PFSK-1 (cell line): ENCODE data around the gene HCN2.

Experiments
- FOXP2 ChIP-seq: optimal IDR thresholded peaks from 2 replicates; pipeline ENCODE3; 2011; ENCODE audit warnings: borderline replicate concordance, control low read depth, inconsistent platforms; ENCODE audit not compliant: insufficient read depth; ENCODE audit errors: extremely low read length, extremely low read depth
- POLR2AphosphoS5 ChIP-seq: IDR thresholded peaks from 2 replicates; pipeline ENCODE4 v1.6.1; 2012; ENCODE audit warnings: low read depth, mild to moderate bottlenecking, control low read depth, low read length, moderate library complexity
- SIN3A ChIP-seq: IDR thresholded peaks from 2 replicates; pipeline ENCODE4 v1.6.1; 2012; ENCODE audit warnings: mild to moderate bottlenecking, low read length, moderate library complexity, borderline replicate concordance; ENCODE audit not compliant: insufficient read depth
- TAF1 ChIP-seq: IDR thresholded peaks from 2 replicates; pipeline ENCODE4 v1.6.1; 2012; ENCODE audit warnings: low read length, control low read depth, borderline replicate concordance; ENCODE audit not compliant: insufficient read depth
- TF ChIP-seq, protein P1 (sequence below), 2 experiments: IDR thresholded peaks; 2 replicates each; pipeline versions ENCODE4 v1.6.1 to v1.8.0; 2011 to 2012; ENCODE audit warnings: low read depth in 2 of 2, low read length in 2 of 2, control low read depth in 1 of 2, inconsistent platforms in 1 of 2, mild to moderate bottlenecking in 1 of 2, moderate library complexity in 1 of 2; ENCODE audit not compliant: insufficient read depth in 1 of 2

The HCN2 gene

DNA sequence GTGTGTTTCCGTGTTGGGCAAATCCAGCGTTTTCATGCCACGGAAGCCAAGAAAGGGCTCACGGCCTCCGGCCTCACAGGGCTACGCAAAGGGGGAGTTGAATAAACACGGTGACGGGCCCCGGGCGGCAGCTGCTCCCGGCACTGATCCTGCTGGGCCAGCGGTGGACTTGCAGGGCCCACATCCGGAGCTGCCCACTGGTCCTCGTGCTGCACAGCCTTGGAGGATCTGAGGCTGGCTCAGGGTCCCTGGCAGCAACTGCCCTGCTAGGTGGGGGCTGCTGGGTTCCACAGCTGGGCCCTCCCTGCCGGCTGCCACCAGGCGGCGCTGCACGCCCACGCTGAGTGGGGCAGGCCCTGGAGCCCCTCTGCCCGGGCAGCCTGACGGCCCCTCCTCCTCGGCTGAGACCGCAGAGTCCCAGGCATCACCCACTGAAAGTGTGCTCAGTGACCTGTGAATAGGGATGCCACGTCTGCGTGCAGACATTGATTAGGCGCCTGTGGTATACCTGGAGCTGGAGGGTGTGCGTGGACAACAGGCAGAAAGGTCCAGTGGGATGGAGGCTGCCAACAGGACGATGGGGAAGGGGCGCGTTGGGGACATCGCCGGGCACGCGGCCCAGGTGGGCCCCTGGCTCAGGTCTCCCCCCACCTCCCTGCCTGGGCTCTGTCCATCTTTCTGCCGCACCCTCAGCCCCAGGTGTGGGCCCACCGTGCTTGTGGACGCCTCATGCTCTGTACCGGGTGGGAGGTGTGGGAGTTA lies 5.3 kb upstream of the HCN2 start:
- TF ChIP-seq FOXP2, result peak; percentile 77
- no peak for TF ChIP-seq SIN3A
- peak; percentile 58 for TF ChIP-seq POLR2AphosphoS5

DNA sequence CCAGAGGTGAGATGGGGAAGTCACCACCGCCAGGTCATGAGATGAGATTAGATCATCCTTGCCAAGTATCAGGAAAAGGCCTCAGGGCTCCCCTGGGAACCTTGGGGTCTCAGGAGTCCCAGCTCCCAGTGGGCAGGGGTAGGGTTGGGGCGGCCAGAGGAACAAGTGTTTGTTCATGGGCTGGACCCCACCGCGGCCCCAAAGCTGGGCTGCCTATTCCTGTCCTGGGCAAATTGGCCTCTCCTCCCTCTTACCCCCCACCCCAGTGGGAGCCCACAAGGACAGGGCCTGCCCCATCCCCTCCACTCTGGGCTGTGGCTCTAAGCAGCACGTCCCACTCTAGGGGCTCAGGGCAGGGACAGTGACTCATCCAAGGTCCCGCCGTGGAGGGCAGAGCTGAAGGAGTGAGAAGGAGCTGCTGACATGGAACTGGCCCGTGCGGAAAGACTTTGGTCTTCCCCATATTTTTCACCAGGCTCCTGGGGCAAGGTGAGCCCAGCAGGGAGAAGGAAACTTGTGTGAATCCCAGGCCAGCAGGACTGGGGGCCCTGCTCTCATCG lies 4.0 kb upstream of the HCN2 start:
- no peak for TF ChIP-seq FOXP2
- TF ChIP-seq POLR2AphosphoS5, result no peak
- TF ChIP-seq, protein P1, sequence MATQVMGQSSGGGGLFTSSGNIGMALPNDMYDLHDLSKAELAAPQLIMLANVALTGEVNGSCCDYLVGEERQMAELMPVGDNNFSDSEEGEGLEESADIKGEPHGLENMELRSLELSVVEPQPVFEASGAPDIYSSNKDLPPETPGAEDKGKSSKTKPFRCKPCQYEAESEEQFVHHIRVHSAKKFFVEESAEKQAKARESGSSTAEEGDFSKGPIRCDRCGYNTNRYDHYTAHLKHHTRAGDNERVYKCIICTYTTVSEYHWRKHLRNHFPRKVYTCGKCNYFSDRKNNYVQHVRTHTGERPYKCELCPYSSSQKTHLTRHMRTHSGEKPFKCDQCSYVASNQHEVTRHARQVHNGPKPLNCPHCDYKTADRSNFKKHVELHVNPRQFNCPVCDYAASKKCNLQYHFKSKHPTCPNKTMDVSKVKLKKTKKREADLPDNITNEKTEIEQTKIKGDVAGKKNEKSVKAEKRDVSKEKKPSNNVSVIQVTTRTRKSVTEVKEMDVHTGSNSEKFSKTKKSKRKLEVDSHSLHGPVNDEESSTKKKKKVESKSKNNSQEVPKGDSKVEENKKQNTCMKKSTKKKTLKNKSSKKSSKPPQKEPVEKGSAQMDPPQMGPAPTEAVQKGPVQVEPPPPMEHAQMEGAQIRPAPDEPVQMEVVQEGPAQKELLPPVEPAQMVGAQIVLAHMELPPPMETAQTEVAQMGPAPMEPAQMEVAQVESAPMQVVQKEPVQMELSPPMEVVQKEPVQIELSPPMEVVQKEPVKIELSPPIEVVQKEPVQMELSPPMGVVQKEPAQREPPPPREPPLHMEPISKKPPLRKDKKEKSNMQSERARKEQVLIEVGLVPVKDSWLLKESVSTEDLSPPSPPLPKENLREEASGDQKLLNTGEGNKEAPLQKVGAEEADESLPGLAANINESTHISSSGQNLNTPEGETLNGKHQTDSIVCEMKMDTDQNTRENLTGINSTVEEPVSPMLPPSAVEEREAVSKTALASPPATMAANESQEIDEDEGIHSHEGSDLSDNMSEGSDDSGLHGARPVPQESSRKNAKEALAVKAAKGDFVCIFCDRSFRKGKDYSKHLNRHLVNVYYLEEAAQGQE (IDR thresholded peaks at IDR 0.05; ENCODE audit: insufficient read depth in 1 of 2, low read depth in 2 of 2, low read length in 2 of 2), result no peak
- TF ChIP-seq TAF1, result no peak
- no peak for TF ChIP-seq SIN3A

DNA sequence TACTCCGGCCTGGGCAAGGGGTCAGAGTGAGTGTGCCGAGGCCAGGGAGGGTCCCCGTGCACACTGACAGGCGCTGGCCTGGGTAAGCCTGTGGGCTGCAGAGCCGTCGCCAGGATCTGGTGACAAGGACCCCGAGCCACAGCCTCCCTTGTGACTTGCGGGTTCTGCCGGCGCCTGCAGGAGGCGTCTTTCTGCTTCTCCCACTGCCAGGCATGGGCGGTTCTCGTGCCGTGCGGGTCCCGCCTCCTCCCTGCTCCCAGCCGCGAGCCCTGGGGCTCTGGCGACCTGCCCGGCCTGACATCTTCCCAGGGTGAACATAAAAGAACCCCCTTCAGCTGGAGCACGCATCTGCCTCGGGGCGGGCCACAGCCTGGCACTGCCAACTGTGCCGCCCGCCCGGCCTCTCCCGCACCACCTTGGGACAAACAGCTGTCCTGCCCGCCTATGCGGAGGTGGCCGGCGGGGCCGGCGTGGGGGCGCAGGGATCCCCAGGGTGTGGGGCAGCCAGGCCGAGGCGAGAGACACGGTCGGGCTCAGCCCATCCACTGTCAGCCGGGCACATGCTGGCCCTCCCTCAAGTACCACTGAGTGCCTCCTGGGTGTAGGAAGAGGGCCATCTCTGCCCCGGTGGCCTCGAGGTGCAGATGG lies 1.5 kb upstream of the HCN2 start:
- TF ChIP-seq POLR2AphosphoS5, result no peak
- peak; percentile 39 for TF ChIP-seq FOXP2

DNA sequence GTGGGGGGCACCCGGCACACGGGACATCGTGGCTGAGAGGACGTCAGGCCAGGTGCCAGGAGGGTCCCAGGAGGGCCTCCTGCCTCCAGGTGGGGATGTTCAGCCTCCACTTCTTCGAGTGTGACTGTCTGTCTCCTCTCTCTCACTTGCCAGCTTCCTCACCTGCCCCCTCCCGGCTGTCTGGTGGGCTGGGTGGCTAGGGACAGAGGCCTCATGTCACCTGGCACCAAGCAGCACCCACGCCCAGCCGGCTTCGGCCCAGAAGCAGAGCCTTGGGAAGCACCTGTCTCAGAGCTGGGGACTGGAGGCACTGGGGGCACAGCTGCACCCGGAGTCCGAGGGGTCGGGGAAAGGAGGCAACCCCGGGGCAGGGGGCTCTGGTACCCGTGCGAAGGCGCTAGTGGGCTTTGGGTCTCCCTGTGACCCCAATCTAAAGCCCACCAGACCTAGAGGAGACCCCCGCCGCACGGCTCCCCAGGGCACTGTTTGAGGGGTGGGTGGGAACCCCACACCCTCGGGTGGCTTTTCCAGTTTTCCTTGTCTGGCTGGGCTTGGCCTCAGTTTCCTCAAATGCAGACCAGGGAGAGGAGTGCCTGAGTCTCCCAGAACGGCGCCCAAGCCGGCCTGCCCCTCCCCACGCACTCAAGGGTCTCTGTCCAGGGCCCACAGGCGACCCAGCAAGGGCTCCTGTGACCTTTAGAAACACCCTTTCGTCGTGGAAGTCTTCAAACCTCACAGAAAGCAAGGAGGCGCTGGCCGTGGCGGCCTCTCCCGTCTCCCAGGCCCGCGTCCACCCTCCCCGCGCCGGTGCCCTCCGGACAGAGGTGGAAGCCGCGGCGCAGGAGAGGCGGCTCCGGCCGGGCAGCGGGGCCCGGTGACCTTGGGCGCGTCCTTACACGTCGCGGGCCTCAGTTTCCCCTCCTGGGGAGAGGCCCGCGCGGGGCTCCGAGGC lies 664 bp upstream of the HCN2 start:
- TF ChIP-seq, protein P1 (IDR thresholded peaks at IDR 0.05; ENCODE audit: insufficient read depth in 1 of 2, low read depth in 2 of 2, low read length in 2 of 2), result no peak
- no peak for TF ChIP-seq TAF1
- no peak for TF ChIP-seq FOXP2
- no peak for TF ChIP-seq SIN3A
- no peak for TF ChIP-seq POLR2AphosphoS5

DNA sequence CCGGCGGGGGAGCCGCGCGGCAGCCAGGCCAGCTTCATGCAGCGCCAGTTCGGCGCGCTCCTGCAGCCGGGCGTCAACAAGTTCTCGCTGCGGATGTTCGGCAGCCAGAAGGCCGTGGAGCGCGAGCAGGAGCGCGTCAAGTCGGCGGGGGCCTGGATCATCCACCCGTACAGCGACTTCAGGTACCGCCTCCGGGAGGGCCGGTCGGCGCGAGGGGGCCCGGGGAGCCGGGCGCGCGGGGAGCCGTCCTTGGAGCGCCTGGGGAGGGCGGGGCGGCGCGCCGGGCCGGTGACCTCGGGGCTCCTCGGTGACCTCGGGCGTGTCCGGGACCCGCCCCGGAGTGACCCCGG lies 690 bp downstream of the HCN2 start:
- TF ChIP-seq SIN3A (no peak), FOXP2 (no peak)
- TF ChIP-seq, protein P1 (IDR thresholded peaks at IDR 0.05; ENCODE audit: insufficient read depth in 1 of 2, low read depth in 2 of 2, low read length in 2 of 2), result peak in 1 of 2 experiments; percentile 49; a peak in 2 of 4 replicates

DNA sequence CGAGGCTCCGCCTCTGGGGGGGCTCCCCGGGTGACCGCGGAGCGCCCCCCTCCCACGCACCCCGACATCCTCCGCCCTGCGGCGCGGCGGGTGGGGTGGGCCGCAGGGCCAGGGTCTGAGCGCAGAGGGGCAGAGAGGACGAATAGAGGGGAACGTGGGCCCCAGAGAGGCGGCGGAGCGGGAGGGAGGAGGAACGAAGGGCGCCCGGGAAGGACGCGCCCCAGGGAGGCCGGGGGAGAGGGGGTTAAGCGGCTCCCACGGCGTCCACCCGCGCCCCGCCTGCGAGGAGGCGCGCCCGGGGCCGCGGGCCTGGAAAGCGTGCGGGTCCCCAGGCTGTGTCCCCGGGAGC lies 1.0 kb downstream of the HCN2 start:
- TF ChIP-seq TAF1 (no peak), POLR2AphosphoS5 (no peak), FOXP2 (no peak), SIN3A (no peak)
- TF ChIP-seq, protein P1 (IDR thresholded peaks at IDR 0.05; ENCODE audit: insufficient read depth in 1 of 2, low read depth in 2 of 2, low read length in 2 of 2), result no peak
